ENCODE data around the gene KLHL41. TPM values are rescaled to one million over a fixed set of nuclear protein-coding genes. Genes with fewer than 3 reads are reported as not detected.

Gene KLHL41
- total RNA-seq, 1 experiment from 2014 or later, result 0.07 TPM

- H3K9ac ChIP-seq (ENCODE audit: low read length), result peak within 1 kb of the TSS; percentile 68
- H3K4me1 ChIP-seq (ENCODE audit: insufficient read depth, low read length), result peaks cover 18% of the 10 kb centered on the region
- ATAC-seq, result peak; percentile 83
- TF ChIP-seq EZH2phosphoT487 (IDR thresholded peaks at IDR 0.05; ENCODE audit: borderline replicate concordance, low read length), result no peak
- peak; percentile 76 for TF ChIP-seq CTCF (conservative IDR thresholded peaks at IDR 0.05; ENCODE audit: low read depth, low read length)
- no peak for TF ChIP-seq EZH2 (IDR thresholded peaks at IDR 0.05; ENCODE audit: low read length, unreplicated experiment)
- peak; percentile 72 for DNase-seq
- BruUV-seq (replicated peaks), result no TSS peak
- peak within 1 kb of the TSS; percentile 67 for H3K4me3 ChIP-seq (ENCODE audit: low read length)
- H3K27me3 ChIP-seq (ENCODE audit: low read length), result no peaks in the 10 kb centered on the region
- peak within 1 kb of the TSS; percentile 79 for H3K4me2 ChIP-seq (ENCODE audit: low read length)
- POLR2A ChIA-PET (ENCODE audit: unreplicated experiment), result interaction anchor here (0.5 to 0.6 kb wide), 2 partner anchors 9 to 15 kb away, joined by 3 to 5 read pairs; no protein-coding TSS in a partner anchor
- no peaks in the 10 kb centered on the region for H3K79me2 ChIP-seq (ENCODE audit: low read length)
- H3F3A ChIP-seq (ENCODE audit: low read length, unreplicated experiment), result no peaks in the 10 kb centered on the region
- CTCF ChIA-PET, result interaction anchor here (0.5 to 1.4 kb wide), 6 partner anchors 15 to 310 kb away, joined by 3 to 5 read pairs (median 3); partner anchors contain the start of gene KLHL41
- no peaks in the 10 kb centered on the region for H3K9me2 ChIP-seq (replicated peaks; ENCODE audit: low read length)
- intact Hi-C loops (cut with micrococcal nuclease), result loop anchor here (1.0 to 10.0 kb wide), 2 partner anchors 28 to 105 kb away; partner anchors contain the start of gene PPIG
- no peaks in the 10 kb centered on the region for H3K9me3 ChIP-seq (ENCODE audit: low read length)
- no peaks in the 10 kb centered on the region for H4K20me1 ChIP-seq (ENCODE audit: low read length)
- no peaks in the 10 kb centered on the region for H3K36me3 ChIP-seq (ENCODE audit: low read depth, low read length)
- no peak within 1 kb of the TSS; the same call in 1 of the 2 replicates for H3K27ac ChIP-seq (ENCODE audit: low read length)
- H2AFZ ChIP-seq (ENCODE audit: low read length), result peak within 1 kb of the TSS; percentile 79
Measured at GRCh38 chr2:169479257-169480078, 30.0 kb upstream of the KLHL41 start, which contains the start of gene BBS5. Gene BBS5 (plus strand): TSS chr2:169479494. CDS start chr2:169479554, 60 bp downstream.

- ChIA-PET POLR2A (ENCODE audit: unreplicated experiment) (interaction anchor here (0.5 to 0.6 kb wide), 3 partner anchors 9 to 16 kb away, joined by 3 to 5 read pairs (median 3); no protein-coding TSS in a partner anchor), CTCF (interaction anchor here (0.5 to 1.4 kb wide), 5 partner anchors 17 to 310 kb away, joined by 3 read pairs; no protein-coding TSS in a partner anchor)
- peak overlapping the region; percentile 67 for H3K4me3 ChIP-seq (ENCODE audit: low read length)
- H3K4me1 ChIP-seq (ENCODE audit: insufficient read depth, low read length), result peaks cover 18% of the 10 kb centered on the region
- peak overlapping the region; percentile 79 for H2AFZ ChIP-seq (ENCODE audit: low read length)
- no peaks in the 10 kb centered on the region for H4K20me1 ChIP-seq (ENCODE audit: low read length)
- H3K4me2 ChIP-seq (ENCODE audit: low read length), result peak overlapping the region; percentile 79
- no peaks in the 10 kb centered on the region for H3K27me3 ChIP-seq (ENCODE audit: low read length)
- intact Hi-C loops (cut with micrococcal nuclease), result no loop called here
- no peak for ATAC-seq
- no peaks in the 10 kb centered on the region for H3K9me3 ChIP-seq (ENCODE audit: low read length)
- no peaks in the 10 kb centered on the region for H3K9me2 ChIP-seq (replicated peaks; ENCODE audit: low read length)
- BruUV-seq (replicated peaks), result TSS peak; percentile 37
- no peaks in the 10 kb centered on the region for H3K79me2 ChIP-seq (ENCODE audit: low read length)
- H3K27ac ChIP-seq (ENCODE audit: low read length), result no peak overlapping the region
- TF ChIP-seq EZH2 (IDR thresholded peaks at IDR 0.05; ENCODE audit: low read length, unreplicated experiment) (no peak), EZH2phosphoT487 (IDR thresholded peaks at IDR 0.05; ENCODE audit: borderline replicate concordance, low read length) (no peak), CTCF (conservative IDR thresholded peaks at IDR 0.05; ENCODE audit: low read depth, low read length) (no peak)
- no peaks in the 10 kb centered on the region for H3F3A ChIP-seq (ENCODE audit: low read length, unreplicated experiment)
- no peaks in the 10 kb centered on the region for H3K36me3 ChIP-seq (ENCODE audit: low read depth, low read length)
- peak overlapping the region; percentile 68 for H3K9ac ChIP-seq (ENCODE audit: low read length)
- peak; percentile 14 for DNase-seq
Measured at GRCh38 chr2:169480079-169480465, 29.4 kb upstream of the KLHL41 start.
